Spinal cord (tissue), 10 donors: ENCODE results near the gene MROH2A. TPM values are rescaled to one million over a fixed set of nuclear protein-coding genes. Genes with fewer than 3 reads are reported as not detected.
"Not testable (repeated sequence)": the region's sequence is repeated elsewhere in the genome, so short reads cannot be mapped to it uniquely, and the experiment has no call there.

Experiments used
- DNase-seq, 6 donors: peaks; one replicate each; pipeline versions ENCODE4 v3.0.0 to v3.0.0-alpha.2; 2013 to 2015; ENCODE audit warnings: low spot score in 6 of 6, low read depth in 4 of 6
- H3K27ac ChIP-seq: one replicate; pipeline ENCODE4 v1.5.1; 2013; ENCODE audit warnings: low read depth, low read length, control low read depth
- H3K27me3 ChIP-seq: one replicate; pipeline ENCODE4 v1.6.1; 2013; ENCODE audit warnings: low read length; ENCODE audit not compliant: control insufficient read depth, insufficient read depth
- H3K36me3 ChIP-seq: one replicate; pipeline ENCODE4 v1.6.1; 2013; ENCODE audit warnings: low read length; ENCODE audit not compliant: control insufficient read depth, insufficient read depth
- H3K4me1 ChIP-seq: one replicate; pipeline ENCODE4 v1.6.1; 2013; ENCODE audit warnings: low read length; ENCODE audit not compliant: control insufficient read depth, insufficient read depth
- H3K4me3 ChIP-seq: one replicate; pipeline ENCODE4 v1.5.1; 2013; ENCODE audit warnings: low read depth, low read length, control low read depth
- H3K9me3 ChIP-seq: one replicate; pipeline ENCODE4 v1.6.1; 2013; ENCODE audit warnings: low read length; ENCODE audit not compliant: control insufficient read depth, insufficient read depth
- WGBS: methylation state at CpG from one replicate; pipeline ENCODE4 v1.1.5; 2013; ENCODE audit warnings: missing lambda C conversion rate; ENCODE audit not compliant: insufficient coverage; 5-methylcytosine and 5-hydroxymethylcytosine counted together
- polyA plus RNA-seq, 2 donors: library from polyadenylated mRNA; unstranded; fragments of 120-200 nt; gene quantifications; one replicate each; pipeline ENCODE4 v1.2.1, GENCODE V29; 2013; ENCODE audit not compliant: insufficient read length in 2 of 2
- total RNA-seq, 2 donors: library from RNA; depleted of rRNA in 1 of 2; stranded (reverse); fragments of 120-200 nt in 1 of 2; fragments of >200 nt in 1 of 2; gene quantifications; one replicate each; pipeline versions ENCODE4 v1.2.3 to v1.2.4, GENCODE V29; 2013 to 2014
- donor health status: healthy.

Gene MROH2A
- total and polyA plus RNA-seq, 4 donors, result under 0.01 to 0.12 TPM; not detected in 2

GRCh38 chr2:233862261-233862768 is 84.2 kb downstream of the MROH2A start:
- Histone ChIP-seq H3K9me3 (peaks cover 2% of the 10 kb centered on the region), H3K27ac (no peak overlapping the region), H3K27me3 (no peaks in the 10 kb centered on the region), H3K4me3 (no peak overlapping the region), H3K36me3 (peaks cover 3% of the 10 kb centered on the region), H3K4me1 (no peaks in the 10 kb centered on the region)
- WGBS, result no CpG with 5 or more reads among the region's 4 CpGs
- no peak for DNase-seq

- no peak overlapping the region for H3K27ac ChIP-seq
- peaks cover 3% of the 10 kb centered on the region for H3K9me3 ChIP-seq
- peaks cover 5% of the 10 kb centered on the region for H3K4me1 ChIP-seq
- WGBS, result 100% methylated on average over 3 of the region's 3 CpGs
- H3K36me3 ChIP-seq, result peaks cover 3% of the 10 kb centered on the region
- H3K27me3 ChIP-seq, result no peaks in the 10 kb centered on the region
- DNase-seq, result no peak
- no peak overlapping the region for H3K4me3 ChIP-seq
These were observed 87.7 kb downstream of the MROH2A start for GRCh38 chr2:233865838-233866237.

GRCh38 chr2:233866479-233866878 is 88.3 kb downstream of the MROH2A start:
- 98% methylated on average over 11 of the region's 11 CpGs for WGBS
- H3K4me3 ChIP-seq, result no peak overlapping the region
- H3K36me3 ChIP-seq, result peaks cover 3% of the 10 kb centered on the region

GRCh38 chr2:233867993-233868532 is 89.9 kb downstream of the MROH2A start, which contains the start of gene MSL3B:
MSL3B (minus strand) TSS chr2:233868386.
- peaks cover 5% of the 10 kb centered on the region for H3K4me1 ChIP-seq
- peak within 1 kb of the TSS; percentile 49 for H3K4me3 ChIP-seq
- DNase-seq, result peak in 4 of 6 donors; percentile 17 to 79 (median 58)
- H3K27me3 ChIP-seq, result no peaks in the 10 kb centered on the region
- peak within 1 kb of the TSS; percentile 15 for H3K27ac ChIP-seq
- peaks cover 3% of the 10 kb centered on the region for H3K9me3 ChIP-seq
- WGBS, result 18% methylated on average over 35 of the region's 50 CpGs
- H3K36me3 ChIP-seq, result peaks cover 3% of the 10 kb centered on the region

More at GRCh38 chr2:233866479-233866878, 88.3 kb downstream of the MROH2A start:
- Histone ChIP-seq H3K4me1 (peaks cover 5% of the 10 kb centered on the region), H3K27ac (no peak overlapping the region), H3K27me3 (no peaks in the 10 kb centered on the region), H3K9me3 (peaks cover 3% of the 10 kb centered on the region)
- no peak for DNase-seq

- DNase-seq, result no peak
- Histone ChIP-seq H3K9me3 (peaks cover 3% of the 10 kb centered on the region), H3K4me3 (no peak overlapping the region), H3K27ac (no peak overlapping the region), H3K27me3 (no peaks in the 10 kb centered on the region), H3K36me3 (peaks cover 1% of the 10 kb centered on the region), H3K4me1 (peaks cover 5% of the 10 kb centered on the region)
- no CpG with 5 or more reads among the region's 4 CpGs for WGBS
These were observed 93.3 kb downstream of the MROH2A start for GRCh38 chr2:233871432-233871831.

- DNase-seq, H3K4me1 ChIP-seq, H3K36me3 ChIP-seq, H3K27ac ChIP-seq, H3K9me3 ChIP-seq, H3K4me3 ChIP-seq, H3K27me3 ChIP-seq: not testable (repeated sequence)
- 71% methylated on average over 1 of the region's 2 CpGs for WGBS
These were observed 94.0 kb downstream of the MROH2A start for GRCh38 chr2:233872125-233872524.

GRCh38 chr2:233882353-233882752 is 104.2 kb downstream of the MROH2A start:
- Histone ChIP-seq H3K36me3 (no peaks in the 10 kb centered on the region), H3K27ac (no peak overlapping the region), H3K27me3 (no peaks in the 10 kb centered on the region), H3K4me3 (no peak overlapping the region), H3K9me3 (no peaks in the 10 kb centered on the region), H3K4me1 (no peaks in the 10 kb centered on the region)
- DNase-seq, result no peak

Other genes with a start within 250 kb of the MROH2A start
- 10 to 100 TPM; 29.6 to 40.2 TPM for gene USP40, start 211.5 kb upstream of the MROH2A start, total RNA-seq
- gene USP40, start 211.5 kb upstream of the MROH2A start, polyA plus RNA-seq, result 10 to 100 TPM; 29.4 to 34.7 TPM
- gene UGT1A8, start 160.7 kb upstream of the MROH2A start, total RNA-seq, result not detected
- gene UGT1A8, start 160.7 kb upstream of the MROH2A start, polyA plus RNA-seq, result not detected
- gene UGT1A10, start 141.9 kb upstream of the MROH2A start, total RNA-seq, result not detected
- gene UGT1A10, start 141.9 kb upstream of the MROH2A start, polyA plus RNA-seq, result not detected
- not detected for gene UGT1A9, start 106.4 kb upstream of the MROH2A start, total RNA-seq
- under 1 TPM in 1 of 2 donors, not detected in 1; 0.16 TPM for gene UGT1A9, start 106.4 kb upstream of the MROH2A start, polyA plus RNA-seq
- gene UGT1A7, start 96.4 kb upstream of the MROH2A start, total RNA-seq, result not detected
- gene UGT1A7, start 96.4 kb upstream of the MROH2A start, polyA plus RNA-seq, result not detected
- under 1 TPM in 1 of 2 donors, not detected in 1; 0.20 TPM for gene UGT1A6, start 85.4 kb upstream of the MROH2A start, total RNA-seq
- not detected for gene UGT1A6, start 85.4 kb upstream of the MROH2A start, polyA plus RNA-seq
- not detected for gene UGT1A5, start 65.4 kb upstream of the MROH2A start, total RNA-seq
- gene UGT1A5, start 65.4 kb upstream of the MROH2A start, polyA plus RNA-seq, result not detected
- not detected for gene UGT1A4, start 59.6 kb upstream of the MROH2A start, total RNA-seq
- gene UGT1A4, start 59.6 kb upstream of the MROH2A start, polyA plus RNA-seq, result not detected
- not detected for gene UGT1A3, start 49.3 kb upstream of the MROH2A start, total RNA-seq
- not detected for gene UGT1A3, start 49.3 kb upstream of the MROH2A start, polyA plus RNA-seq
- gene UGT1A1, start 18.1 kb upstream of the MROH2A start, total RNA-seq, result not detected
- gene UGT1A1, start 18.1 kb upstream of the MROH2A start, polyA plus RNA-seq, result under 1 TPM in 1 of 2 donors, not detected in 1; 0.05 TPM
- 1 to 10 TPM; 4.9 to 8.3 TPM for gene HJURP, start 76.2 kb downstream of the MROH2A start, total RNA-seq
- gene HJURP, start 76.2 kb downstream of the MROH2A start, polyA plus RNA-seq, result 10 to 100 TPM; 11.0 to 11.4 TPM
- gene TRPM8, start 139.0 kb downstream of the MROH2A start, total RNA-seq, result 1 to 10 TPM in 1 of 2 donors, under 1 TPM in 1; 0.22 to 1.9 TPM
- 1 to 10 TPM; 1.1 TPM for gene TRPM8, start 139.0 kb downstream of the MROH2A start, polyA plus RNA-seq